KMS-11 (cell line): ENCODE data around the gene PDCL3.

ENCODE experiments used
- H2AFZ ChIP-seq: fragments of 200-600 bp; sonication (generic); 2 replicates; pipeline ENCODE4 v1.6.1; 2016; ENCODE audit warnings: antibody characterized with exemption, mixed run types, low read depth
- H3K27ac ChIP-seq: fragments of 200-600 bp; sonication (generic); 2 replicates; pipeline ENCODE4 v1.6.1; 2016; ENCODE audit warnings: mild to moderate bottlenecking, mixed run types
- H3K27me3 ChIP-seq: fragments of 200-600 bp; sonication (generic); 2 replicates; pipeline ENCODE4 v1.6.1; 2017; ENCODE audit warnings: mild to moderate bottlenecking, low read depth, mixed run types, moderate library complexity; ENCODE audit not compliant: insufficient read depth
- H3K36me3 ChIP-seq: fragments of 200-600 bp; sonication (generic); 2 replicates; pipeline ENCODE4 v1.6.1; 2017; ENCODE audit warnings: mild to moderate bottlenecking, mixed run types; ENCODE audit not compliant: insufficient read depth
- H3K4me1 ChIP-seq: fragments of 200-600 bp; sonication (generic); 2 replicates; pipeline ENCODE4 v1.6.1; 2016; ENCODE audit warnings: mild to moderate bottlenecking, low read depth, mixed run types; ENCODE audit not compliant: poor library complexity, severe bottlenecking
- H3K4me2 ChIP-seq: fragments of 200-600 bp; sonication (generic); 2 replicates; pipeline ENCODE4 v1.7.0; 2016; ENCODE audit warnings: mild to moderate bottlenecking, mixed run types
- H3K4me3 ChIP-seq: fragments of 200-600 bp; sonication (generic); IDR thresholded peaks from 2 replicates; pipeline ENCODE4 v1.6.1; 2017; ENCODE audit warnings: low read depth, low read length, mixed read lengths; ENCODE audit not compliant: insufficient read depth
- H3K79me2 ChIP-seq: fragments of 200-600 bp; sonication (generic); 2 replicates; pipeline ENCODE4 v1.6.1; 2016; ENCODE audit warnings: low read depth, mixed run types; ENCODE audit not compliant: insufficient read depth
- H3K9ac ChIP-seq: fragments of 200-600 bp; sonication (generic); 2 replicates; pipeline ENCODE4 v1.6.1; 2016; ENCODE audit warnings: mild to moderate bottlenecking, mixed run types
- H4K20me1 ChIP-seq: fragments of 200-600 bp; sonication (generic); 2 replicates; pipeline ENCODE4 v1.6.1; 2016; ENCODE audit warnings: mild to moderate bottlenecking, mixed run types; ENCODE audit not compliant: insufficient read depth
- CTCF ChIP-seq: fragments of 200-600 bp; sonication (generic); conservative IDR thresholded peaks from 2 replicates; pipeline ENCODE4 v1.6.1; 2017; ENCODE audit warnings: low read depth, mild to moderate bottlenecking, antibody characterized with exemption, low read length, moderate library complexity, mixed read lengths

PDCL3 gene

DNA sequence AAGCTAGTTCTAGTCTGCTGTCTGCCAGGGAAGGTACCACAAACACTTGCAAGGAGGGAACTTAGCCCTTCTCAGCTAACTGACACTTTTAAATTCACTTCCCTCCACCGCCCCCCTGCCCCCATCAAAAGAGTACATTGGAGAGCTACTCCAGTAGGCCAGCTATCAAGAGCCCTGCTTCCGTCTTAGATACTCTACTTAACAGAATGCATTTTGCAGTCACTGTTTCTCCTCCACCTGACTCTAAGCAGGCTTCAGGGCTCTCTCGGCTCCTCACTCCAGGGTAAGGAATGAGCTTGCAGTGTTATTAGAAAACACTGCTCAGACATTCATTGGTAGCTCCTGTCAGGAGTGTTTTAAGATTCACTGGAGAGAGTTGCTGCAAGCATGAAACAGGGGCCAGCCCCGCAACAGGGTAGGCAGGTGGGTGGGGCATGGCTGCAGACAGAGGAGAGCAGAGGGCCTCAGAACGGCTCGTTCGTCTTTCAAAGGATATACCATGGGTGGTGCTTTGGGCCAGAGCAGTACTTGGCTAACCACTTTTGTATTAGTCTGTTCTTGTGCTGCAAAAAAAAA lies 35.3 kb upstream of the PDCL3 start:
- Histone ChIP-seq H3K9ac (no peak overlapping the region), H3K4me2 (no peak overlapping the region), H4K20me1 (no peaks in the 10 kb centered on the region), H3K27ac (no peak overlapping the region), H3K4me1 (no peaks in the 10 kb centered on the region), H3K36me3 (no peaks in the 10 kb centered on the region), H3K27me3 (no peaks in the 10 kb centered on the region), H3K4me3 (no peak overlapping the region), H3K79me2 (no peaks in the 10 kb centered on the region), H2AFZ (no peak overlapping the region)
- no peak for TF ChIP-seq CTCF

DNA sequence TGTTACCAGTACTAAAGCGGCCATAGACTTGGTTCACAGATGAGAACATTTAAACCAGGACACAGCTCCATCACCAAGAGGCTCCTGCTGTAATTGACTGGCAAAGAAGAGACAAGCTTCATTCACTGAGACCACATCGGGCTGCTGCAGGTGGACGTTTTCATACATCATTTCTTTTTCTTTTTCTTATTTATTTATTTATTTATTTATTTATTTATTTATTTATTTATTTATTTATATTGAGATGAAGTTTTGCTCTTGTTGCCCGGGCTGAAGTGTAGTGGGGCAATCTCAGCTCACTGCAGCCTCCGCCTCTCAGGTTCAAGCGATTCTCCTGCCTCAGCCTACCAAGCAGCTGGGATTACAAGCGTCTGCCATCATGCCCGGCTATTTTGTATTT lies 33.6 kb upstream of the PDCL3 start:
- TF ChIP-seq CTCF, result no peak
- H3K27ac ChIP-seq, result no peak overlapping the region
- no peak overlapping the region for H2AFZ ChIP-seq
- no peaks in the 10 kb centered on the region for H3K79me2 ChIP-seq
- no peaks in the 10 kb centered on the region for H3K36me3 ChIP-seq
- no peaks in the 10 kb centered on the region for H3K4me1 ChIP-seq
- no peaks in the 10 kb centered on the region for H3K27me3 ChIP-seq
- no peaks in the 10 kb centered on the region for H4K20me1 ChIP-seq
- no peak overlapping the region for H3K4me2 ChIP-seq
- H3K4me3 ChIP-seq, result no peak overlapping the region
- H3K9ac ChIP-seq, result no peak overlapping the region

GRCh38 chr2:100529900-100530299 lies 32.9 kb upstream of the PDCL3 start:
- Histone ChIP-seq H2AFZ (no peak overlapping the region), H4K20me1 (no peaks in the 10 kb centered on the region), H3K4me1 (no peaks in the 10 kb centered on the region), H3K4me3 (no peak overlapping the region), H3K79me2 (no peaks in the 10 kb centered on the region), H3K27ac (no peak overlapping the region), H3K4me2 (no peak overlapping the region), H3K27me3 (no peaks in the 10 kb centered on the region), H3K36me3 (no peaks in the 10 kb centered on the region), H3K9ac (no peak overlapping the region)
- no peak for TF ChIP-seq CTCF

GRCh38 chr2:100535855-100536254 lies 26.9 kb upstream of the PDCL3 start:
- H3K4me2 ChIP-seq, result no peak overlapping the region
- no peaks in the 10 kb centered on the region for H4K20me1 ChIP-seq
- H3K27ac ChIP-seq, result no peak overlapping the region
- no peaks in the 10 kb centered on the region for H3K27me3 ChIP-seq
- H3K4me3 ChIP-seq, result no peak overlapping the region
- no peaks in the 10 kb centered on the region for H3K79me2 ChIP-seq
- H3K36me3 ChIP-seq, result no peaks in the 10 kb centered on the region
- no peak for TF ChIP-seq CTCF
- H3K9ac ChIP-seq, result no peak overlapping the region
- H2AFZ ChIP-seq, result no peak overlapping the region
- H3K4me1 ChIP-seq, result no peaks in the 10 kb centered on the region
